ENCODE measurements around the gene ADARB2. TPM values are rescaled to one million over a fixed set of nuclear protein-coding genes. Genes with fewer than 3 reads are reported as not detected.
A peak's percentile ranks its signal among the peaks of the same experiment; 100 is the strongest.

ADARB2 gene
- total RNA-seq, 4 donors from 2014 or later = 0.80 to 4.9 (median 2.3) TPM

DNA sequence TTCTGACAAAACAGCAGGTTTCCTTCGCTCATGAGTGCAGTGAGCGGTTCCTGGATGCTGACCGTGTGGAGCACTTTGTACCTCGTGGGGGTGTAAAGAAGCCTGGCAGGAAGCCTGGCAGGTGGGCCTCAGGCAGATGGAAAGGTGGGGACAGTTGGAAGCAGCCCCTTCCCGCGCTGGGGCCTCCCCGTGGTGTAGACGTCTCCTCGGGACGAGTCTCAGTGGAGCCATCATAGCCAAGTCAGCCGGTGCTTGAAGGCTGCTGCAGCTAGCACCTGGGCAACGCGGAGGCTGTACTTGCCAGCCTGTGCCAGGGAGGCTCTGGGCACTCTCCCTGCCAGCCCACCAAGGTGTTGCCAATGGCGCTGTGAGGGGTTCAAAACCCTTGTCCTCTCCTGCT, 526.7 kb downstream of the ADARB2 start:
- Histone ChIP-seq H3K4me1 (no peaks in the 10 kb centered on the region), H3K9me3 (no peaks in the 10 kb centered on the region), H3K4me3 (no peak overlapping the region), H3K27me3 (no peaks in the 10 kb centered on the region), H3K27ac (no peak overlapping the region), H3K36me3 (no peaks in the 10 kb centered on the region)
- intact Hi-C loops (cut with DNase I; ENCODE audit: low total_unique reads) (no loop called here), in situ Hi-C loops (cut with MboI; ENCODE audit: low pct_ligation_motif_present in 1 of 4, low pct_unique_long_range_greater_than_20kb in 1 of 4, low sequenced_read_pairs in 3 of 4) (no loop called here)
- DNase-seq = no peak
- WGBS, 2 donors (ENCODE audit: low coverage in 1 of 2) = 79 to 88% methylated on average over 1 to 14 of the region's 14 CpGs
- TF ChIP-seq EP300 (IDR thresholded peaks at IDR 0.05; ENCODE audit: low read depth) = no peak
- TF ChIP-seq, protein P1, sequence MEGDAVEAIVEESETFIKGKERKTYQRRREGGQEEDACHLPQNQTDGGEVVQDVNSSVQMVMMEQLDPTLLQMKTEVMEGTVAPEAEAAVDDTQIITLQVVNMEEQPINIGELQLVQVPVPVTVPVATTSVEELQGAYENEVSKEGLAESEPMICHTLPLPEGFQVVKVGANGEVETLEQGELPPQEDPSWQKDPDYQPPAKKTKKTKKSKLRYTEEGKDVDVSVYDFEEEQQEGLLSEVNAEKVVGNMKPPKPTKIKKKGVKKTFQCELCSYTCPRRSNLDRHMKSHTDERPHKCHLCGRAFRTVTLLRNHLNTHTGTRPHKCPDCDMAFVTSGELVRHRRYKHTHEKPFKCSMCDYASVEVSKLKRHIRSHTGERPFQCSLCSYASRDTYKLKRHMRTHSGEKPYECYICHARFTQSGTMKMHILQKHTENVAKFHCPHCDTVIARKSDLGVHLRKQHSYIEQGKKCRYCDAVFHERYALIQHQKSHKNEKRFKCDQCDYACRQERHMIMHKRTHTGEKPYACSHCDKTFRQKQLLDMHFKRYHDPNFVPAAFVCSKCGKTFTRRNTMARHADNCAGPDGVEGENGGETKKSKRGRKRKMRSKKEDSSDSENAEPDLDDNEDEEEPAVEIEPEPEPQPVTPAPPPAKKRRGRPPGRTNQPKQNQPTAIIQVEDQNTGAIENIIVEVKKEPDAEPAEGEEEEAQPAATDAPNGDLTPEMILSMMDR (IDR thresholded peaks at IDR 0.05) = no peak

DNA sequence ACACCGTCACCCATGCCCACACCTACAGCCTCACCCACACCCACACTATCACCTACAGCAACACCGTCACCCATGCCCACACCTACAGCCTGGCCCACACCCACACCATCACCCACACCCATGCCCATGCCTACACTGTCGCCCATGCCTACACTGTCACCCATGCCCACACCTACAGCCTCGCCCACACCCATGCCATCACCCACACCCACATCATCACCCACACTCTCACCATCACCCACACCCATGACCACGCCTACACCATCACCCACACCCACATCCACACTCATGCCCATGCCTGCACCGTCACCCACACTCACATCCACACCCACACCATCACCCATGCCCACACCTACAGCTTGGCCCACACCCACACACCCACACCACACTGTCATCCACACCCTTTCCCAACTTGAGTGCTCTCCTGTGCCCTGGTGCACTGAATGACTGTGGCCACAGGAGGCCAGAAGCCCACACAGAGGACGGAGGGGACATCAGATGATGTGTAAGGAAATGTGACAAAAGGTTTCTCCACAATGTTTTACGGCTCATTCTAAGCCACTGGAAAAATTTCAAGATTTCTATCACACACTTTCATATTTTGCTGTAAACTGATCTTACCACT, 527.9 kb downstream of the ADARB2 start:
- in situ Hi-C loops (cut with MboI; ENCODE audit: low pct_ligation_motif_present in 1 of 4, low pct_unique_long_range_greater_than_20kb in 1 of 4, low sequenced_read_pairs in 3 of 4) (no loop called here), intact Hi-C loops (cut with DNase I; ENCODE audit: low total_unique reads) (no loop called here)
- H3K27ac ChIP-seq = no peak overlapping the region
- no peaks in the 10 kb centered on the region for H3K9me3 ChIP-seq
- H3K36me3 ChIP-seq = no peaks in the 10 kb centered on the region
- peak; percentile 5 for DNase-seq
- H3K27me3 ChIP-seq = no peaks in the 10 kb centered on the region
- no peaks in the 10 kb centered on the region for H3K4me1 ChIP-seq
- no peak overlapping the region for H3K4me3 ChIP-seq
- TF ChIP-seq, protein P1 (IDR thresholded peaks at IDR 0.05) = no peak
- TF ChIP-seq EP300 (IDR thresholded peaks at IDR 0.05; ENCODE audit: low read depth) (no peak), POLR2A (IDR thresholded peaks at IDR 0.05) (no peak), POLR2AphosphoS5 (IDR thresholded peaks at IDR 0.05) (no peak)
- 58 to 79% methylated on average over 6 to 8 of the region's 8 CpGs for WGBS, 2 donors (ENCODE audit: low coverage in 1 of 2)

DNA sequence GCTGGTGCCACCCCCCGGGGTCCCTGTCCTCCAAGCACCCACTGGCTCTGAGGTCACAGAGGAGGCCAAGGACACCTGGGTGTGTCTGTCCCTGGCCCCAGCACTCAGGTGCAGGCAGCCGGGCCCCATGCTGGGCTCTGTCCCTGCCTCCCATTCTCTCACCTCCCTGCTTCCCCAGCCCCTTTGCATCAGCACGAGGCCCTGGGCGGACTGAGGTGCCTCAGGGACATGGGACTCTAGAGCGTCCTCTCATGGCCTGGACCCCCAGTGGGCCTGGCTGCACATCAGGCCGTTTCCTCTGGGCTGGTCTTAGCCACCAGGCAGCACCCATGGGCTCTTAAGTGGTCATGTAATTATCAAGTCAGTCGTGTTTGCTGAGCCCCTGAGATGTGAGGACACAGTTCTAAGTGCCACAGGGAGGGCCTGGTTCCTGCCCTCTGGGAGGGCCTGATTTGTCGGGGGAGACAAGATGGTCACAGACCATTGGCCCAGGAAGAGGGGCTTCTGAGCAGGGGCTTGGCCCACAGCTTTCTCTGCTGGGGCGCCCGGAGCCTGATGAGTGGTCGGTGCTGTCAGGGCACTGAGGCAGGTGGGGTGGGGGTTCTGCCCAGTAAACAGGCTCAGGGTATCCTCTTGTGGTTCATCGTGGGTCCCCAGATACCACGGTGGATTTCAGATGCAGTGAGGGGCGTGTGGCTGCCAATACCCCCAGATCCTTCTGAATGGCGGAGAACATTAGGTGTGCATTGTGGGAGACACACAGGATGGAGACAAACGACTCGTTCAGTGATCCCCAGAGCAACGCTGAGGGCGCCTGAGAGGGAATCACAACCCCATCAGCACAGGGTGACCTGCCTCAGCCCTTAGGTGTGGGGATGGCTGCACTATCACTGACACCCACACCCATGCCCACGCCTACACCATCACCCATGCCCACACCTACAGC, 528.7 kb downstream of the ADARB2 start:
- H3K4me3 ChIP-seq = no peak overlapping the region
- WGBS, 2 donors (ENCODE audit: low coverage in 1 of 2) = 86% methylated on average over 19 of the region's 20 CpGs; no CpG with 5 or more reads in 1 of the 2 donors
- H3K27me3 ChIP-seq = no peaks in the 10 kb centered on the region
- H3K4me1 ChIP-seq = no peaks in the 10 kb centered on the region
- DNase-seq = no peak
- H3K36me3 ChIP-seq = no peaks in the 10 kb centered on the region
- in situ Hi-C loops (cut with MboI; ENCODE audit: low pct_ligation_motif_present in 1 of 4, low pct_unique_long_range_greater_than_20kb in 1 of 4, low sequenced_read_pairs in 3 of 4) = no loop called here
- intact Hi-C loops (cut with DNase I; ENCODE audit: low total_unique reads) = no loop called here
- no peak for TF ChIP-seq POLR2A (IDR thresholded peaks at IDR 0.05)
- TF ChIP-seq, protein P1 (IDR thresholded peaks at IDR 0.05) = no peak
- no peak for TF ChIP-seq EP300 (IDR thresholded peaks at IDR 0.05; ENCODE audit: low read depth)
- no peak for TF ChIP-seq POLR2AphosphoS5 (IDR thresholded peaks at IDR 0.05)
- no peaks in the 10 kb centered on the region for H3K9me3 ChIP-seq
- H3K27ac ChIP-seq = no peak overlapping the region

DNA sequence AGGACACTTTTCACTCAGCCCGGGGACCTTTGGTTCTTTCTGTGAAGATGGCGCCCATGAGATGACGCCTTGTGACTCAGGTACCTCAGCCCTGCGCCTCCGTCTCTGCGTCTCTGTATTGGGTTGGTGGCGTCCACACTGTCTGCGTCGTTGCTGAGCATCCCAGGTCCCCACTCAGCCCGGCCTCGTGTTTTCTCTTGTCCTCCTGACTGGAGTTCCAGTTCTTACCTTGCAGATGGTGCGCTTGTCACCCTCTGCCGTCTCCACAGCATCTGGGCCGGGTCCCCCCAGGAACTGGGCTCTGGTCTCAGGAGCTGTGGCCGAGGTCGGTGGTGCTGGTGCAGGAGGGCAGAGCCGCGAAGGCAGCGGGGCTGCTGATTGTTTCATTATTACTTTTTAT, 530.7 kb downstream of the ADARB2 start:
- Histone ChIP-seq H3K4me1 (no peaks in the 10 kb centered on the region), H3K9me3 (no peaks in the 10 kb centered on the region), H3K27me3 (no peaks in the 10 kb centered on the region), H3K4me3 (no peak overlapping the region), H3K36me3 (no peaks in the 10 kb centered on the region), H3K27ac (no peak overlapping the region)
- DNase-seq = no peak
- in situ Hi-C loops (cut with MboI; ENCODE audit: low pct_ligation_motif_present in 1 of 4, low pct_unique_long_range_greater_than_20kb in 1 of 4, low sequenced_read_pairs in 3 of 4) = no loop called here
- 90 to 94% methylated on average over 9 to 19 of the region's 19 CpGs for WGBS, 2 donors (ENCODE audit: low coverage in 1 of 2)
- intact Hi-C loops (cut with DNase I; ENCODE audit: low total_unique reads) = no loop called here
- TF ChIP-seq, protein P1 (IDR thresholded peaks at IDR 0.05) = no peak
- TF ChIP-seq POLR2AphosphoS5 (IDR thresholded peaks at IDR 0.05) = no peak
- TF ChIP-seq EP300 (IDR thresholded peaks at IDR 0.05; ENCODE audit: low read depth) = no peak
- no peak for TF ChIP-seq POLR2A (IDR thresholded peaks at IDR 0.05)
